Measurements from ENCODE around the gene CNOT6L.

CNOT6L gene

GRCh38 chr4:77776182-77777134 is 42.7 kb downstream of the CNOT6L start:
- Histone ChIP-seq H3K36me3 (ENCODE audit: insufficient read depth, low read depth, low read length) (no peaks in the 10 kb centered on the region), H3K4me1 (ENCODE audit: insufficient read depth, low read length) (peaks cover 18% of the 10 kb centered on the region), H3K27ac (ENCODE audit: low read length) (no peak overlapping the region), H3K27me3 (ENCODE audit: insufficient read depth, low read length) (no peaks in the 10 kb centered on the region), H3K9me3 (ENCODE audit: insufficient read depth, low read depth, low read length) (no peaks in the 10 kb centered on the region), H3K4me3 (ENCODE audit: low read length) (no peak overlapping the region), H3K9ac (ENCODE audit: low read depth, low read length) (no peak overlapping the region)

- no peak overlapping the region for H3K9ac ChIP-seq (ENCODE audit: low read depth, low read length)
- H3K9me3 ChIP-seq (ENCODE audit: insufficient read depth, low read depth, low read length), result no peaks in the 10 kb centered on the region
- H3K27ac ChIP-seq (ENCODE audit: low read length), result no peak overlapping the region
- H3K4me3 ChIP-seq (ENCODE audit: low read length), result no peak overlapping the region
- H3K27me3 ChIP-seq (ENCODE audit: insufficient read depth, low read length), result no peaks in the 10 kb centered on the region
- H3K4me1 ChIP-seq (ENCODE audit: insufficient read depth, low read length), result peaks cover 22% of the 10 kb centered on the region
- H3K36me3 ChIP-seq (ENCODE audit: insufficient read depth, low read depth, low read length), result no peaks in the 10 kb centered on the region
Measured at GRCh38 chr4:77773101-77773500, 46.1 kb downstream of the CNOT6L start.

GRCh38 chr4:77771566-77771965 is 47.6 kb downstream of the CNOT6L start:
- Histone ChIP-seq H3K9me3 (ENCODE audit: insufficient read depth, low read depth, low read length) (no peaks in the 10 kb centered on the region), H3K27me3 (ENCODE audit: insufficient read depth, low read length) (no peaks in the 10 kb centered on the region), H3K4me3 (ENCODE audit: low read length) (no peak overlapping the region), H3K4me1 (ENCODE audit: insufficient read depth, low read length) (peaks cover 16% of the 10 kb centered on the region), H3K27ac (ENCODE audit: low read length) (no peak overlapping the region), H3K36me3 (ENCODE audit: insufficient read depth, low read depth, low read length) (no peaks in the 10 kb centered on the region), H3K9ac (ENCODE audit: low read depth, low read length) (no peak overlapping the region)

GRCh38 chr4:77765720-77766119 is 53.4 kb downstream of the CNOT6L start:
- Histone ChIP-seq H3K36me3 (ENCODE audit: insufficient read depth, low read depth, low read length) (no peaks in the 10 kb centered on the region), H3K9me3 (ENCODE audit: insufficient read depth, low read depth, low read length) (peaks cover 4% of the 10 kb centered on the region; the same call in 1 of the 2 replicates), H3K4me3 (ENCODE audit: low read length) (no peak overlapping the region)

GRCh38 chr4:77762531-77762930 is 56.6 kb downstream of the CNOT6L start:
- H3K4me3 ChIP-seq (ENCODE audit: low read length), result no peak overlapping the region
- no peak overlapping the region for H3K27ac ChIP-seq (ENCODE audit: low read length)
- no peaks in the 10 kb centered on the region for H3K36me3 ChIP-seq (ENCODE audit: insufficient read depth, low read depth, low read length)
- H3K4me1 ChIP-seq (ENCODE audit: insufficient read depth, low read length), result no peaks in the 10 kb centered on the region
- no peaks in the 10 kb centered on the region for H3K27me3 ChIP-seq (ENCODE audit: insufficient read depth, low read length)
- H3K9ac ChIP-seq (ENCODE audit: low read depth, low read length), result no peak overlapping the region
- H3K9me3 ChIP-seq (ENCODE audit: insufficient read depth, low read depth, low read length), result peaks cover 4% of the 10 kb centered on the region; the same call in 1 of the 2 replicates

More at GRCh38 chr4:77765720-77766119, 53.4 kb downstream of the CNOT6L start:
- no peak overlapping the region for H3K9ac ChIP-seq (ENCODE audit: low read depth, low read length)
- H3K27me3 ChIP-seq (ENCODE audit: insufficient read depth, low read length), result no peaks in the 10 kb centered on the region
- H3K27ac ChIP-seq (ENCODE audit: low read length), result no peak overlapping the region
- no peaks in the 10 kb centered on the region for H3K4me1 ChIP-seq (ENCODE audit: insufficient read depth, low read length)

- Histone ChIP-seq H3K36me3 (ENCODE audit: insufficient read depth, low read depth, low read length) (no peaks in the 10 kb centered on the region), H3K27me3 (ENCODE audit: insufficient read depth, low read length) (no peaks in the 10 kb centered on the region), H3K27ac (ENCODE audit: low read length) (no peak overlapping the region), H3K9ac (ENCODE audit: low read depth, low read length) (no peak overlapping the region), H3K9me3 (ENCODE audit: insufficient read depth, low read depth, low read length) (peaks cover 4% of the 10 kb centered on the region; the same call in 1 of the 2 replicates), H3K4me1 (ENCODE audit: insufficient read depth, low read length) (no peaks in the 10 kb centered on the region), H3K4me3 (ENCODE audit: low read length) (no peak overlapping the region)
Measured at GRCh38 chr4:77761595-77761994, 57.6 kb downstream of the CNOT6L start.

GRCh38 chr4:77758804-77759203 is 60.4 kb downstream of the CNOT6L start:
- H3K9ac ChIP-seq (ENCODE audit: low read depth, low read length), result no peak overlapping the region
- no peaks in the 10 kb centered on the region for H3K36me3 ChIP-seq (ENCODE audit: insufficient read depth, low read depth, low read length)
- no peaks in the 10 kb centered on the region for H3K4me1 ChIP-seq (ENCODE audit: insufficient read depth, low read length)
- no peak overlapping the region for H3K27ac ChIP-seq (ENCODE audit: low read length)
- H3K4me3 ChIP-seq (ENCODE audit: low read length), result no peak overlapping the region
- no peaks in the 10 kb centered on the region for H3K27me3 ChIP-seq (ENCODE audit: insufficient read depth, low read length)
- H3K9me3 ChIP-seq (ENCODE audit: insufficient read depth, low read depth, low read length), result peaks cover 4% of the 10 kb centered on the region; the same call in 1 of the 2 replicates

- H3K4me1 ChIP-seq (ENCODE audit: insufficient read depth, low read length), result no peaks in the 10 kb centered on the region
- no peak overlapping the region for H3K9ac ChIP-seq (ENCODE audit: low read depth, low read length)
- no peaks in the 10 kb centered on the region for H3K9me3 ChIP-seq (ENCODE audit: insufficient read depth, low read depth, low read length)
- no peaks in the 10 kb centered on the region for H3K36me3 ChIP-seq (ENCODE audit: insufficient read depth, low read depth, low read length)
- no peak overlapping the region for H3K27ac ChIP-seq (ENCODE audit: low read length)
- H3K4me3 ChIP-seq (ENCODE audit: low read length), result no peak overlapping the region
- H3K27me3 ChIP-seq (ENCODE audit: insufficient read depth, low read length), result no peaks in the 10 kb centered on the region
Measured at GRCh38 chr4:77751764-77752163, 67.4 kb downstream of the CNOT6L start.

GRCh38 chr4:77745792-77746191 is 73.4 kb downstream of the CNOT6L start:
- H3K27ac ChIP-seq (ENCODE audit: low read length), result no peak overlapping the region
- no peak overlapping the region for H3K4me3 ChIP-seq (ENCODE audit: low read length)
- no peaks in the 10 kb centered on the region for H3K36me3 ChIP-seq (ENCODE audit: insufficient read depth, low read depth, low read length)
- H3K9ac ChIP-seq (ENCODE audit: low read depth, low read length), result no peak overlapping the region
- H3K9me3 ChIP-seq (ENCODE audit: insufficient read depth, low read depth, low read length), result no peaks in the 10 kb centered on the region
- H3K27me3 ChIP-seq (ENCODE audit: insufficient read depth, low read length), result no peaks in the 10 kb centered on the region
- no peaks in the 10 kb centered on the region for H3K4me1 ChIP-seq (ENCODE audit: insufficient read depth, low read length)

- no peaks in the 10 kb centered on the region for H3K9me3 ChIP-seq (ENCODE audit: insufficient read depth, low read depth, low read length)
- no peak overlapping the region for H3K4me3 ChIP-seq (ENCODE audit: low read length)
- no peak overlapping the region for H3K9ac ChIP-seq (ENCODE audit: low read depth, low read length)
- no peaks in the 10 kb centered on the region for H3K36me3 ChIP-seq (ENCODE audit: insufficient read depth, low read depth, low read length)
- H3K4me1 ChIP-seq (ENCODE audit: insufficient read depth, low read length), result no peaks in the 10 kb centered on the region
- H3K27me3 ChIP-seq (ENCODE audit: insufficient read depth, low read length), result no peaks in the 10 kb centered on the region
- no peak overlapping the region for H3K27ac ChIP-seq (ENCODE audit: low read length)
Measured at GRCh38 chr4:77742054-77742453, 77.1 kb downstream of the CNOT6L start.

- no peaks in the 10 kb centered on the region for H3K9me3 ChIP-seq (ENCODE audit: insufficient read depth, low read depth, low read length)
- H3K4me3 ChIP-seq (ENCODE audit: low read length), result no peak overlapping the region
- H3K9ac ChIP-seq (ENCODE audit: low read depth, low read length), result no peak overlapping the region
- H3K36me3 ChIP-seq (ENCODE audit: insufficient read depth, low read depth, low read length), result no peaks in the 10 kb centered on the region
- no peak overlapping the region for H3K27ac ChIP-seq (ENCODE audit: low read length)
- H3K4me1 ChIP-seq (ENCODE audit: insufficient read depth, low read length), result no peaks in the 10 kb centered on the region
- H3K27me3 ChIP-seq (ENCODE audit: insufficient read depth, low read length), result no peaks in the 10 kb centered on the region
Measured at GRCh38 chr4:77740480-77740879, 78.7 kb downstream of the CNOT6L start.

- Histone ChIP-seq H3K9ac (ENCODE audit: low read depth, low read length) (no peak overlapping the region), H3K27ac (ENCODE audit: low read length) (no peak overlapping the region), H3K9me3 (ENCODE audit: insufficient read depth, low read depth, low read length) (no peaks in the 10 kb centered on the region), H3K27me3 (ENCODE audit: insufficient read depth, low read length) (no peaks in the 10 kb centered on the region), H3K4me3 (ENCODE audit: low read length) (no peak overlapping the region), H3K4me1 (ENCODE audit: insufficient read depth, low read length) (no peaks in the 10 kb centered on the region), H3K36me3 (ENCODE audit: insufficient read depth, low read depth, low read length) (no peaks in the 10 kb centered on the region)
Measured at GRCh38 chr4:77734928-77735327, 84.2 kb downstream of the CNOT6L start.

All from iPS-20b (cell line).